Loucy (cell line): ENCODE results near the gene ITPKA.

Experiments used
- EZH2phosphoT487 ChIP-seq: fragments of 200-600 bp; IDR thresholded peaks from 2 replicates; pipeline ENCODE4 v1.6.1; 2018; ENCODE audit warnings: antibody characterized with exemption, mild to moderate bottlenecking, moderate library complexity, borderline replicate concordance
- TF ChIP-seq, protein P1 (sequence below): fragments of 200-600 bp; sonication (generic); conservative IDR thresholded peaks from 2 replicates; pipeline ENCODE4 v1.5.1; 2014; ENCODE audit warnings: mild to moderate bottlenecking, antibody characterized with exemption, low read length

DNA sequence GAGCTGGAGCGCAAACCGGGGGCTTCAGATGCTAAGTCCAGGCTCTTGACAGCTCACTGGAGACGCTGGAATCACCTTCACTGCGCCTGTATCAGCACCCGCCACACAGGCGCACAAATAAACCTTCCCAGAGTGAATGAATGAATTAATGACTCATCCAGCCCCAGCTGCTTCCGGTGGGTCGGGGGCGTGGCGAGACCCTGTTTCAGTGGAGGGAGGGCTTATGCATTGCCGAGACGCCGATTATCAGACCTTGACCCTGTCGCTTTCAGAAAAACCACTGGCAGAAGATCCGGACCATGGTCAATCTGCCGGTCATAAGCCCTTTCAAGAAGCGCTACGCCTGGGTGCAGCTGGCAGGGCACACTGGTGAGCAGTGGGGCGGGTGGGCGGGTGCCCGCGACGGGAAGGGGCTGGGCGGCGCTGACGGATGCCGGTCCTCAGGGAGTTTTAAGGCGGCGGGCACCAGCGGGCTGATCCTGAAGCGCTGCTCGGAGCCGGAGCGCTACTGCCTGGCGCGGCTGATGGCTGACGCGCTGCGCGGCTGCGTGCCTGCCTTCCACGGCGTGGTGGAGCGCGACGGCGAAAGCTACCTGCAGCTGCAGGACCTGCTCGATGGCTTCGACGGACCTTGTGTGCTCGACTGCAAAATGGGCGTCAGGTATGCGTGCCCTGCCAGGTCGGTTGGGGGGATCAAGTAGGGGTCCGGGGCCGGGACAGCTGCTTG is 7.7 kb downstream of the ITPKA start:
- TF ChIP-seq EZH2phosphoT487 = no peak
- TF ChIP-seq, protein P1, sequence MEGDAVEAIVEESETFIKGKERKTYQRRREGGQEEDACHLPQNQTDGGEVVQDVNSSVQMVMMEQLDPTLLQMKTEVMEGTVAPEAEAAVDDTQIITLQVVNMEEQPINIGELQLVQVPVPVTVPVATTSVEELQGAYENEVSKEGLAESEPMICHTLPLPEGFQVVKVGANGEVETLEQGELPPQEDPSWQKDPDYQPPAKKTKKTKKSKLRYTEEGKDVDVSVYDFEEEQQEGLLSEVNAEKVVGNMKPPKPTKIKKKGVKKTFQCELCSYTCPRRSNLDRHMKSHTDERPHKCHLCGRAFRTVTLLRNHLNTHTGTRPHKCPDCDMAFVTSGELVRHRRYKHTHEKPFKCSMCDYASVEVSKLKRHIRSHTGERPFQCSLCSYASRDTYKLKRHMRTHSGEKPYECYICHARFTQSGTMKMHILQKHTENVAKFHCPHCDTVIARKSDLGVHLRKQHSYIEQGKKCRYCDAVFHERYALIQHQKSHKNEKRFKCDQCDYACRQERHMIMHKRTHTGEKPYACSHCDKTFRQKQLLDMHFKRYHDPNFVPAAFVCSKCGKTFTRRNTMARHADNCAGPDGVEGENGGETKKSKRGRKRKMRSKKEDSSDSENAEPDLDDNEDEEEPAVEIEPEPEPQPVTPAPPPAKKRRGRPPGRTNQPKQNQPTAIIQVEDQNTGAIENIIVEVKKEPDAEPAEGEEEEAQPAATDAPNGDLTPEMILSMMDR = no peak
